CD4-positive, alpha-beta T cell treated with Interleukin-6 for 4 hours (primary cell): Measurements from ENCODE around the gene NCAM2.

Experiments
- DNase-seq: peaks from one replicate; pipeline ENCODE4 v3.0.0-alpha.2; 2020; ENCODE audit warnings: mixed read lengths

NCAM2 gene

GRCh38 chr21:21468003-21468402 lies 469.8 kb downstream of the NCAM2 start:
- DNase-seq, result no peak

GRCh38 chr21:21481239-21481638 lies 483.0 kb downstream of the NCAM2 start:
- DNase-seq, result no peak

GRCh38 chr21:21508859-21509258 lies 510.6 kb downstream of the NCAM2 start:
- no peak for DNase-seq

GRCh38 chr21:21530680-21531079 lies 532.5 kb downstream of the NCAM2 start:
- no peak for DNase-seq

- DNase-seq, result no peak
These were observed 549.3 kb downstream of the NCAM2 start for GRCh38 chr21:21547368-21547953.

GRCh38 chr21:21559285-21560045 lies 561.3 kb downstream of the NCAM2 start:
- no peak for DNase-seq
